GM18502 (cell line): ENCODE results near the gene VANGL1.

Experiments used
- ATAC-seq: cut with Tn5 transposase; IDR thresholded peaks from one replicate; pipeline ENCODE4 v1.9.1; 2021; ENCODE audit warnings: mild to moderate bottlenecking; ENCODE audit not compliant: unreplicated experiment, poor library complexity

VANGL1 gene

DNA sequence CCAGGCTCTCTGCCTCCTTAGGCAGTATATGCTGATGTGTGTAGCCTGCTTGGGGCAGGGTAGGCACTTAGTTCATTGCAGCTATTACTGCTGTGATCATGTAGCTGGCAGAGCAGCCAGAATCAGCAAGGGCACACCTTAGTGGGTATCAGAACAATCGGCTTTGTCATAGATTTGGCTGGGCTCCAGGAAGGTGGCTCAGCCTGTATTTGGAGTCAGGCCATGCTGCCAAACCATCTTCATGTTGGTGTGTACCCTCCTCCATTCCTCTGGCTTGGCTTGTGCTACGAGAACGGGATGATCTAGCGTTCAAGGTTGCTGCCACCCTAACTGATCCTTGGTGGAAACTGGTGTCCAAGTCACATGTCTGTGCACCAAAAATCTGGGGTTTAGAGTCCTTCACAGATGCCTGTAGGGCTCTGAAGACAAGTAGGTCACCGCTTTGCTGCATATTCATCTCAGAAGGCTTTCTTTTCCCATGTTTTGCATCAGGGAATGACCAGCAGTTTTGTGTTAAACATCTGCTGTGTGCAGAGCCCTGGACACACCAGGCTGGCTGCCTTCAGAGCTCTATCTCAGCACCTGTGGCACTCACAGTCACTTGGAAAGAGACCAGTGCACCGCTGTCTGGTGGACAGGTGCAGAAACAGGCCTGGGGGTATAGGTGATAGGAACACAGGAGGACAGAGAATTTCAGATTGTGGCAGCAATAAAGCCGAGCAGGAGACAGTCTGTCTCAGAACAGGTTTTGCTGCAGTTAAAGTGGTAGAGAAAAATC lies 23.7 kb downstream of the VANGL1 start:
- no peak for ATAC-seq

- ATAC-seq = no peak
These were observed 24.4 kb downstream of the VANGL1 start for GRCh38 chr1:115666206-115666605.

DNA sequence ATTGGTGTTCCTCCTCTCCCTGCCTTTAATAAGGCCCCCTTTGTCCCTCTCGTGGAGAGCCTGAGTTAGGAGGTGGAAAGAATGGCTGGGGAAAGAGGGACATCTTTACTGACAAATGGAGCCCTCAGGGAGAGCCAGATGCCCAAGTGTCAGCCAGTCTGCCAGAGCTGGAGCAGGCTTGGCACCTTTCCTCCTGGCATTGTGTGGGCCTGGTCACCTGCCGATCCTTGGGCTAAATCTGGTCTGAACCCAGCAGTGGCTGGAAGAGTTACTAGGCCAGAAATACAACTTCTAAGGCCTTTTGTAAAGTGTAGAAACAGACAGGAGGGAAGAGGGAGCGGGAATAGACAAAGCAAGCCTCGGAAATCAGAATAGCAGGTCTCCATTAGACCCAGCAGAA lies 24.9 kb downstream of the VANGL1 start:
- no peak for ATAC-seq

DNA sequence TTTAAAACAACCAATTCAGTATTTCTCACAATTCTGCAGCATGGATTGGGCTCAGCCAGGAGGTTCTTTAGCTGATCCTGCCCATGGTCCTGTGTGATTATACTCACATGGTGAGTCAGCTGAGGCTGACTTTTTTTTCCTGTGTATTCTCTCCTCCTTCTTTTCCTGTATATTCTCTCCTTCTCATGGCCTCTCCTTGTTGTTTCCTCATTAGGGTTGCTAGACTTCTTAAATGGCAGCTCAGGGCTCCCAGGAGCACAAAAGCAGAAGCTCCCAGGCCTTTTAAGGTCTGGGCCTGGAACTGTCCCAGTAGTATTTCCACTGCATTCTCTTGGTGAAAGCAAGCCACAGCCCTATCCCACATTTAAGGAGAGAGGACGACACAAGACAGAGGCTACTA lies 26.8 kb downstream of the VANGL1 start:
- ATAC-seq = no peak

- no peak for ATAC-seq
These were observed 27.4 kb downstream of the VANGL1 start for GRCh38 chr1:115669002-115669673.

GRCh38 chr1:115669886-115670285 lies 28.1 kb downstream of the VANGL1 start:
- no peak for ATAC-seq

DNA sequence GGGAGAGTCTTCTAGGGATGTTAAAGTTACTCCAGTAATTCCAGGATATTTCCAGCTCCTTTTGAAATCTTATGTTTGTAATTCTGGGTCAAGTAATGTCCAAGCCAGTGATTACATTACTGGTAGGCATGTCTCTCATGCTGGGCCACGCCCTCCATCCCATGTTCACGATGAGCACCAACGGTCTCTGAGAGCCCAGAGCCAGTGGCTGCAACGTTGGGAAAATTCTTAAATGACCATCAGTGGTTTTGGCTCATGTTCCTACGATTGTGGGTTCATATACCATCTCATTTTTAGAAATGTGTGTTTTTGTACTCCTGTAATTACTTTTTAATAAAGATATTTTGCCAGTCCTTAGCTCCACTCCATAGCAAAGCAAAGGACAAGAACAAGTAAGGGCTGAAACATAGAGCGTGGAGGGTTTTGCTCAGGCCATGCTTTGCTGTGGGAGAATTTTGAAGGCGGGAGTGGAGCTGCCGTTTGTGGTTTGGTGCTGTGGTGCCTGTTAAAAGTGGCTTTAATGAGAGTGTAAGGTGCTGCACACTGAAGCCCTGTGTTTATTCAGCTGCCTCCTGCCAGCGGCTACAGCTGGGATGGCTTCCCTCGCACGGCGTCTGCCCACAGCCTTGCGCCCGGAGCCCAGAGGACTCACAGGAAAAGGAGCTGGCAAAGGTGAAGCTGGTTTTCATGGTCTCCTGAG lies 28.9 kb downstream of the VANGL1 start:
- no peak for ATAC-seq

- no peak for ATAC-seq
These were observed 29.6 kb downstream of the VANGL1 start for GRCh38 chr1:115671176-115671934.

- ATAC-seq = no peak
These were observed 30.6 kb downstream of the VANGL1 start for GRCh38 chr1:115672224-115673009.

DNA sequence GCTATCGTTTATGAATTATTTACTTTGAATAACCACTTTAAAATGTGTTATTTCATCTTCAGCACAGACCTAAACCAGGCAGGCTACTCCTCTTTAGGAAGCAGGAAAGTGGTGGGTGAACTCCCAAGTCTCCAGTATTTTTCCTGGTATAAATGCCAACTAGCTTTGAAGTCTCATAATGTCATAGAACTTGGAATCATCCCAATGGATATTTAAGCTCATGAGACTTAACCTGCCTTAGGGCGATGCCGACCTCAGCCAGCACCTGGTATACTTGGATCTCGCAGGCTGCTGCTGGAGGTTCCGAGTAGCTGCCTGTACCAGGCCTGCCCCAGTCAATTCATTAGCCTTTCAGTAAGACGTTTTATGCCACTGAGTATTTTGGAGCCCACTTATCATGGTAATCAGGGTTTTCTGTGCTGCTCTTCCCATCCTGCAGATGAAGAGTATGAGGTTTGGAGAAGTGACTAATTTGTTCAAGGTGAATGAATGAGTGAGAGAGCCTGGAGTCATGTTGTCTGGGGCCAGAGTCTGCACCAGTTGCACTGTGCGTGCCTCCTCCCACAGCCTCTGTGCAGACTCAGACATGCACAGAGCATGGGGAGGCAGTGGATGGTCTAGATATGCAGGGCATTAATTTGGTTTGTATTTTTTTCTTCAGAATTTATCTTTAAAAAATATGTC lies 34.9 kb downstream of the VANGL1 start:
- ATAC-seq = no peak

GRCh38 chr1:115677182-115677555 lies 35.4 kb downstream of the VANGL1 start:
- no peak for ATAC-seq

- no peak for ATAC-seq
These were observed 35.8 kb downstream of the VANGL1 start for GRCh38 chr1:115677565-115677964.

DNA sequence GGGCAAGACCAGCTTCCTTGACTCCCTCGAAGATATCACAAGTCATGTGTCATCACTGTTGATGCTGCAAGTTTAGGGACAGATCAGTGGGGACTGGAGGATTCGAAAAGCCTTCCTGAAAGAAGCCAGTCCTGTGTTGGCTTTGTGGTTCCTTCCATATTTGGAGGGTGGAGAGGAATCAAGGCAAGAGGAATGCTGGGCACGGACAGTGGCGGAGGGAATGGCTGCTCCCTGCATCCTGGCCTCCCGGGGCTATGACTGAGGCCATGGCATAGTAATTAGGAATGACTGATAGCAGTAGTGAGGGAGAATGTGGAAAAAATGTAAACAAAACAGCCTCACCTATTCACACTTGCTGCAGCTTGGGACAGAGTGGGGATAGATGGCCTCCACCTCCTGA lies 36.4 kb downstream of the VANGL1 start:
- ATAC-seq = no peak

- no peak for ATAC-seq
These were observed 37.4 kb downstream of the VANGL1 start for GRCh38 chr1:115679141-115679611.

DNA sequence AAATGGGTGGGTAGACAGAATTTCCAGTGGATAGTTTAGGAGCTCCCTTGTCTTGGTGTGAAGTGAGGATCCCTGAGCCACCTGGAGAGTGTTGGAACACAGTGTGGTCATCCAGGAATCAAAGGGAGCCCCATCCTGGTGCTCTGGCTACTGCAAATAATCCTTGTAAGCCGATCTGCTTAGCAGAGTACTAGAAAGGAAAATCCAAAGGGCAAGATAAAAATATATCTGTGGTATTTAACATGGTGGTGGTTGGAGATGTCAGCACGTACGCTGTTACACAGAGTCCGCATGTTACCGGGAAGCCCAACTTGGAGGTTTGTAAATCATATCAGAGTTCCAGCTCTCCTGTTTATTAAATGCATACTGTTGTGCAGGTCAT lies 39.0 kb downstream of the VANGL1 start:
- ATAC-seq = no peak

DNA sequence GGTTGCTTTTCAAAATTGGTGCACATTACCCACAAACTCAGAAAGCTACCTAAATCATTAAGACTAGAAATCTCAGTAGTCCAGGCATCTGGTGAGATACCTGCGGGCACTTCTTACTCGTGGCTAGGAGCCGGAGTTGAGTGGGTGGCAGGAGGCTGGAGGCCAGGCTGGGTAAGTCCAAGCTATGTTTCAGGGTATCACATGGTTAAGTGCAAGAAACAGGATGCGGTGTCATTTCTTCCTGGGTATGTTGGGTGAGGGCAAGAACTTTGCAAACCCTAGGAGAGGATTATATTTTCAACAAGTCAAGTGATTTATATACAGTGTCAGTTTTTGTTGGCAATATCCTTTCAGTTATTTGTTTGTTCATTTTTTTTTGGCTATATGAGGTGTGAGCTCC lies 41.0 kb downstream of the VANGL1 start:
- no peak for ATAC-seq

DNA sequence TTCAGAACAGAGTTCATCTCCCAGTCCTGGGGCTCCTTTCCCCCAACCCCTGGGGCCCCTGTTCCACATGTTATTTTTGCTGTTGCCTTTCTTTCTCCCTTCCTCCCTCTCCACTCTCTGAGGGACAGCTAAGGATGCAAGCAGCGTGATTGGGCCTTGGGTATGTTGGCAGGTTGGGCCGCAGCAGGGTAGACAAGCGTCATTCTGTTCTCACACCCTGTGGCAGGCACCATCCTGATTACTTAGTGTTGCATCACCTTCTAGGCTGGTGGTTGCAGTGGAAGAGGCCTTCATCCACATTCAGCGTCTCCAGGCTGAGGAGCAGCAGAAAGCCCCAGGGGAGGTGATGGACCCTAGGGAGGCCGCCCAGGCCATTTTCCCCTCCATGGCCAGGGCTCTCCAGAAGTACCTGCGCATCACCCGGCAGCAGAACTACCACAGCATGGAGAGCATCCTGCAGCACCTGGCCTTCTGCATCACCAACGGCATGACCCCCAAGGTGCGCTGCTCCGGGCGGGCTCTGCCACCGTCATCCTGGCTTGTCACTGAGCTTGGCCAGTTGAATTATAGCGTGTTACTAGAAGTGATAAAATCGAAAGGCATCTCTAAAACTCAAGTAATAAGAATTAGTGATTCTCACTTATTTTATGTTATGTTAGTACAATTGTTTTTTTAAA lies 43.4 kb downstream of the VANGL1 start:
- ATAC-seq = no peak

GRCh38 chr1:115687744-115688143 lies 46.0 kb downstream of the VANGL1 start:
- no peak for ATAC-seq

DNA sequence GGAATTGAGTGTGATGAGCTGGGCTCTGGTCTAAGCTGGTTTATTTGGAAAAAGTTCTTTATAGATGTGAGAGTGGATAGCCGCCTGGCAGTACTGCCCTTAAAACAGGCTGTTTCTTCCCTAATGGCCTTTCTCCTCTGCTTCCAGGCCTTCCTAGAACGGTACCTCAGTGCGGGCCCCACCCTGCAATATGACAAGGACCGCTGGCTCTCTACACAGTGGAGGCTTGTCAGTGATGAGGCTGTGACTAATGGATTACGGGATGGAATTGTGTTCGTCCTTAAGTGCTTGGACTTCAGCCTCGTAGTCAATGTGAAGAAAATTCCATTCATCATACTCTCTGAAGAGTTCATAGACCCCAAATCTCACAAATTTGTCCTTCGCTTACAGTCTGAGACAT lies 49.2 kb downstream of the VANGL1 start:
- no peak for ATAC-seq
